Adrenal gland (tissue), 12 donors: ENCODE results near the gene LAMB2. TPM values are rescaled to one million over a fixed set of nuclear protein-coding genes. Genes with fewer than 3 reads are reported as not detected.

ENCODE experiments used
- DNase-seq, 7 donors: peaks; one replicate each; pipeline ENCODE4 v3.0.0-alpha.2; 2019 to 2020
- H3K27ac ChIP-seq, 5 donors: fragments of 200-600 bp; sonication (generic) in 4 of 5; 1 replicate in 3 of 5; 2 replicates in 2 of 5; pipeline versions ENCODE4 v1.5.1 to v1.8.0; 2016 to 2020; ENCODE audit warnings: mild to moderate bottlenecking in 1 of 5
- H3K27me3 ChIP-seq: fragments of 200-600 bp; 2 replicates; pipeline ENCODE4 v1.8.0; 2021
- H3K36me3 ChIP-seq, 2 donors: fragments of 200-600 bp; replicated peaks in 1 of 2; 1 replicate in 1 of 2; 2 replicates in 1 of 2; pipeline versions ENCODE4 v1.5.1 to v1.8.0; 2018 to 2022
- H3K4me1 ChIP-seq, 2 donors: fragments of 200-600 bp; replicated peaks in 1 of 2; 1 replicate in 1 of 2; 2 replicates in 1 of 2; pipeline versions ENCODE4 v1.5.1 to v1.8.0; 2018 to 2021
- H3K4me3 ChIP-seq, 4 donors: fragments of 200-600 bp; sonication (generic) in 3 of 4; one replicate each; pipeline ENCODE4 v1.5.1; 2016 to 2018
- H3K9me3 ChIP-seq, 3 donors: fragments of 200-600 bp; sonication (generic) in 1 of 3; replicated peaks in 1 of 3; 1 replicate in 2 of 3; 2 replicates in 1 of 3; pipeline versions ENCODE4 v1.5.1 to v1.8.0; 2016 to 2021
- CTCF ChIP-seq, 6 experiments: fragments of 450-650 bp in 4 of 6; fragments of 200-600 bp in 2 of 6; sonication (generic) in 1 of 6; IDR thresholded peaks; 1 replicate in 5 of 6; 2 replicates in 1 of 6; pipeline versions ENCODE4 v1.5.1 to v1.8.0; 2016 to 2021; ENCODE audit warnings: antibody characterized with exemption in 6 of 6, mild to moderate bottlenecking in 2 of 6, moderate library complexity in 1 of 6
- POLR2A ChIP-seq, 2 donors: fragments of 450-650 bp; IDR thresholded peaks; one replicate each; pipeline ENCODE4 v1.6.1; 2017; ENCODE audit warnings: antibody characterized with exemption in 2 of 2, mild to moderate bottlenecking in 2 of 2, moderate library complexity in 1 of 2
- WGBS, 4 donors: extraction: QIAGEN DNeasy Blood & Tissue Kit in 2 of 4; methylation state at CpG; one replicate each; pipeline versions ENCODE4 v1.1.5 to v1.1.7; 2013 to 2017; 5-methylcytosine and 5-hydroxymethylcytosine counted together
- intact Hi-C, 2 donors: fragments of 100-400 bp; cut with DNase I; formaldehyde crosslinking; loops; one replicate each; pipeline versions ENCODE4 v1.14.1 to v1.15.0; 2022 to 2023
- microRNA-seq, 3 donors: library from miRNA; unstranded; fragments of <30 nt; microRNA quantifications; one replicate each; pipeline ENCODE4, GENCODE V29; 2017 to 2020
- polyA plus RNA-seq, 3 donors: library from polyadenylated mRNA; stranded (reverse); fragments of 200-250 nt in 2 of 3; fragments of 350-450 nt in 1 of 3; fragmentation: Illumina TruSeq in 1 of 3; extraction: RNeasy Lipid Tissue Mini Kit (QIAGEN cat#74804) in 1 of 3; gene quantifications; one replicate each; pipeline ENCODE4 v1.2.3, GENCODE V29; 2013 to 2014
- small RNA-seq, 2 donors: library from RNA; depleted of rRNA; stranded (forward); fragments of <200 nt; gene quantifications; one replicate each; pipeline ENCODE3, GENCODE V24; 2016
- total RNA-seq, 9 donors: library from RNA; depleted of rRNA in 4 of 9; stranded (reverse); fragments of >200 nt in 4 of 9; fragments of 120-200 nt in 1 of 9; fragmentation: NEBNext Ultra II Directional in 1 of 9; extraction: Animal tissue kit (Norgen Biotek cat#: 25700) in 1 of 9; gene quantifications; one replicate each; pipeline versions ENCODE4 v1.1.0 to v1.2.4, GENCODE V29; 2013 to 2023
- donor health status: healthy with polysubstance abuse.
- donor health status: Bipolar disorder and iron deficiency.
- donor health status: DM: yes; HTN: yes; CAD: no.
- donor health status: DM: no; HTN: no; CAD: no.
- donor health status: DM: no; HTN: no; CAD: no.
- donor health status: DM: yes; HTN: yes; CAD: no.

The LAMB2 gene
- total and polyA plus RNA-seq, 12 donors: 275 to 1,805 (median 859) TPM

- no peak overlapping the region for H3K4me3 ChIP-seq
- no peaks in the 10 kb centered on the region for H3K27me3 ChIP-seq
- 94 to 96% (median 95%) methylated on average over 2 of the region's 2 CpGs for WGBS, 4 donors
- no peaks in the 10 kb centered on the region for H3K9me3 ChIP-seq
- no peak for DNase-seq
- intact Hi-C loops: no loop called here
- TF ChIP-seq CTCF (IDR thresholded peaks at IDR 0.05) (no peak), POLR2A (IDR thresholded peaks at IDR 0.05) (no peak)
- H3K36me3 ChIP-seq: peaks cover 0 to 45% of the 10 kb centered on the region in 2 donors
- H3K4me1 ChIP-seq: peaks cover 0 to 5% of the 10 kb centered on the region in 2 donors
- no peak overlapping the region for H3K27ac ChIP-seq
These were observed 53.6 kb downstream of the LAMB2 start for GRCh38 chr3:49079270-49079669.

GRCh38 chr3:49076646-49077045 is 56.2 kb downstream of the LAMB2 start:
- Histone ChIP-seq H3K4me3 (no peak overlapping the region), H3K4me1 (peaks cover 0 to 5% of the 10 kb centered on the region in 2 donors), H3K9me3 (no peaks in the 10 kb centered on the region), H3K27me3 (no peaks in the 10 kb centered on the region), H3K27ac (no peak overlapping the region), H3K36me3 (peaks cover 0 to 71% of the 10 kb centered on the region in 2 donors)
- no peak for DNase-seq
- no peak for TF ChIP-seq CTCF (IDR thresholded peaks at IDR 0.05)
- no peak for TF ChIP-seq POLR2A (IDR thresholded peaks at IDR 0.05)
- WGBS, 4 donors: 90 to 94% (median 93%) methylated on average over 3 to 4 of the region's 4 CpGs
- intact Hi-C loops: no loop called here

GRCh38 chr3:49076116-49076515 is 56.7 kb downstream of the LAMB2 start:
- intact Hi-C loops: no loop called here

More at GRCh38 chr3:49076116-49076515, 56.7 kb downstream of the LAMB2 start:
- Histone ChIP-seq H3K4me3 (no peak overlapping the region), H3K4me1 (peaks cover 0 to 5% of the 10 kb centered on the region in 2 donors), H3K36me3 (peaks cover 0 to 76% of the 10 kb centered on the region in 2 donors), H3K9me3 (no peaks in the 10 kb centered on the region), H3K27ac (no peak overlapping the region), H3K27me3 (no peaks in the 10 kb centered on the region)
- WGBS, 4 donors: 92 to 95% (median 94%) methylated on average over 13 of the region's 13 CpGs
- no peak for DNase-seq
- no peak for TF ChIP-seq CTCF (IDR thresholded peaks at IDR 0.05)
- no peak for TF ChIP-seq POLR2A (IDR thresholded peaks at IDR 0.05)

Small RNA genes within 50 kb of the gene (microRNA-seq; reads per million reads assigned to microRNA genes)
- gene MIR6890: 0 to 0.28 (median 0) reads per million in 3 donors

Small RNA genes within 50 kb of the gene (small RNA-seq; reads per million reads assigned to genes)
- gene RN7SL182P: 0 reads per million in 2 donors

Other genes with a start within 250 kb of the LAMB2 start
- 10 to 100 TPM; 31.8 to 63.6 (median 50.1) TPM for gene SLC25A20, start 234.2 kb downstream of the LAMB2 start, total RNA-seq
- gene SLC25A20, start 234.2 kb downstream of the LAMB2 start, polyA plus RNA-seq: 10 to 100 TPM; 15.5 to 70.6 (median 18.1) TPM
- gene ARIH2, start 214.2 kb downstream of the LAMB2 start, total RNA-seq: 100 to 1,000 TPM in 2 of 9 donors, 10 to 100 TPM in 7; 68.5 to 135 (median 86.7) TPM
- gene ARIH2, start 214.2 kb downstream of the LAMB2 start, polyA plus RNA-seq: 10 to 100 TPM; 46.7 to 84.8 (median 70.5) TPM
- 100 to 1,000 TPM in 4 of 9 donors, 10 to 100 TPM in 5; 38.8 to 174 (median 99.8) TPM for gene P4HTM, start 142.8 kb downstream of the LAMB2 start, total RNA-seq
- 100 to 1,000 TPM in 2 of 3 donors, 10 to 100 TPM in 1; 26.6 to 155 (median 129) TPM for gene P4HTM, start 142.8 kb downstream of the LAMB2 start, polyA plus RNA-seq
- 100 to 1,000 TPM; 106 to 431 (median 168) TPM for gene WDR6, start 125.7 kb downstream of the LAMB2 start, total RNA-seq
- 100 to 1,000 TPM in 2 of 3 donors, 10 to 100 TPM in 1; 86.0 to 699 (median 442) TPM for gene WDR6, start 125.7 kb downstream of the LAMB2 start, polyA plus RNA-seq
- gene DALRD3, start 114.5 kb downstream of the LAMB2 start, total RNA-seq: 10 to 100 TPM; 18.4 to 87.9 (median 40.7) TPM
- 10 to 100 TPM; 22.8 to 65.2 (median 53.1) TPM for gene DALRD3, start 114.5 kb downstream of the LAMB2 start, polyA plus RNA-seq
- gene NDUFAF3, start 110.9 kb downstream of the LAMB2 start, total RNA-seq: 100 to 1,000 TPM in 8 of 9 donors, 10 to 100 TPM in 1; 87.2 to 442 (median 171) TPM
- 100 to 1,000 TPM; 102 to 578 (median 269) TPM for gene NDUFAF3, start 110.9 kb downstream of the LAMB2 start, polyA plus RNA-seq
- gene IMPDH2, start 103.7 kb downstream of the LAMB2 start, total RNA-seq: 100 to 1,000 TPM; 113 to 225 (median 129) TPM
- gene IMPDH2, start 103.7 kb downstream of the LAMB2 start, polyA plus RNA-seq: 100 to 1,000 TPM; 145 to 171 (median 152) TPM
- gene QRICH1, start 39.0 kb downstream of the LAMB2 start, total RNA-seq: 100 to 1,000 TPM in 1 of 9 donors, 10 to 100 TPM in 8; 63.0 to 101 (median 82.9) TPM
- gene QRICH1, start 39.0 kb downstream of the LAMB2 start, polyA plus RNA-seq: 10 to 100 TPM; 46.2 to 90.4 (median 69.0) TPM
- 100 to 1,000 TPM; 183 to 326 (median 263) TPM for gene QARS1, start 28.3 kb downstream of the LAMB2 start, total RNA-seq
- gene QARS1, start 28.3 kb downstream of the LAMB2 start, polyA plus RNA-seq: 100 to 1,000 TPM; 144 to 534 (median 353) TPM
- gene USP19, start 12.2 kb downstream of the LAMB2 start, total RNA-seq: 100 to 1,000 TPM in 2 of 9 donors, 10 to 100 TPM in 7; 37.5 to 744 (median 86.9) TPM
- gene USP19, start 12.2 kb downstream of the LAMB2 start, polyA plus RNA-seq: 10 to 100 TPM; 26.1 to 43.4 (median 27.8) TPM
- 10 to 100 TPM; 23.5 to 46.4 (median 32.2) TPM for gene CCDC71, start 33.3 kb upstream of the LAMB2 start, total RNA-seq
- gene CCDC71, start 33.3 kb upstream of the LAMB2 start, polyA plus RNA-seq: 10 to 100 TPM; 13.4 to 17.7 (median 15.7) TPM
- gene KLHDC8B, start 38.5 kb upstream of the LAMB2 start, total RNA-seq: 100 to 1,000 TPM; 195 to 501 (median 247) TPM
- 100 to 1,000 TPM; 127 to 226 (median 171) TPM for gene KLHDC8B, start 38.5 kb upstream of the LAMB2 start, polyA plus RNA-seq
- gene C3orf62, start 144.2 kb upstream of the LAMB2 start, total RNA-seq: 1 to 10 TPM; 3.4 to 7.4 (median 5.3) TPM
- 10 to 100 TPM in 2 of 3 donors, 1 to 10 TPM in 1; 7.9 to 17.9 (median 15.1) TPM for gene C3orf62, start 144.2 kb upstream of the LAMB2 start, polyA plus RNA-seq
- gene USP4, start 207.0 kb upstream of the LAMB2 start, total RNA-seq: 10 to 100 TPM; 14.2 to 56.9 (median 39.0) TPM
- 10 to 100 TPM; 41.4 to 71.0 (median 53.4) TPM for gene USP4, start 207.0 kb upstream of the LAMB2 start, polyA plus RNA-seq
- 1,000 to 10,000 TPM in 2 of 9 donors, 100 to 1,000 TPM in 7; 339 to 1,200 (median 514) TPM for gene GPX1, start 225.3 kb upstream of the LAMB2 start, total RNA-seq
- 100 to 1,000 TPM in 2 of 3 donors, 10 to 100 TPM in 1; 60.3 to 942 (median 567) TPM for gene GPX1, start 225.3 kb upstream of the LAMB2 start, polyA plus RNA-seq